ENCODE measurements around the gene PRRG2. TPM values are rescaled to one million over a fixed set of nuclear protein-coding genes. Genes with fewer than 3 reads are reported as not detected.
"Not testable (repeated sequence)": the region's sequence is repeated elsewhere in the genome, so short reads cannot be mapped to it uniquely, and the experiment has no call there.

The PRRG2 gene
- total RNA-seq, 1 donor from 2014 or later: 8.5 TPM

- DNase-seq (ENCODE audit: low spot score) (no peak), ATAC-seq (no peak)
Measured at GRCh38 chr19:49599378-49600295, 18.5 kb downstream of the PRRG2 start.

GRCh38 chr19:49601482-49602038 is 20.4 kb downstream of the PRRG2 start:
- ATAC-seq: no peak

GRCh38 chr19:49602806-49603205 is 21.7 kb downstream of the PRRG2 start:
- ATAC-seq: no peak
- DNase-seq (ENCODE audit: low spot score): no peak

More at GRCh38 chr19:49601482-49602038, 20.4 kb downstream of the PRRG2 start:
- DNase-seq (ENCODE audit: low spot score): no peak

- ATAC-seq: peak; percentile 33
- no peak for DNase-seq (ENCODE audit: low spot score)
Measured at GRCh38 chr19:49605605-49606004, 24.5 kb downstream of the PRRG2 start.

- no peak for DNase-seq (ENCODE audit: low spot score)
- no peak for ATAC-seq
Measured at GRCh38 chr19:49609499-49610092, 28.5 kb downstream of the PRRG2 start.

- no peak for DNase-seq (ENCODE audit: low spot score)
- ATAC-seq: no peak
Measured at GRCh38 chr19:49613374-49613773, 32.3 kb downstream of the PRRG2 start.

- no peak for DNase-seq (ENCODE audit: low spot score)
- ATAC-seq: no peak
Measured at GRCh38 chr19:49614096-49614833, 33.1 kb downstream of the PRRG2 start.

GRCh38 chr19:49615861-49616260 is 34.7 kb downstream of the PRRG2 start:
- no peak for ATAC-seq
- no peak for DNase-seq (ENCODE audit: low spot score)

GRCh38 chr19:49616532-49616931 is 35.4 kb downstream of the PRRG2 start:
- DNase-seq (ENCODE audit: low spot score) (no peak), ATAC-seq (no peak)

GRCh38 chr19:49616945-49617344 is 35.8 kb downstream of the PRRG2 start:
- no peak for ATAC-seq

GRCh38 chr19:49617860-49618259 is 36.7 kb downstream of the PRRG2 start:
- not testable (repeated sequence) for DNase-seq (ENCODE audit: low spot score)

More at GRCh38 chr19:49616945-49617344, 35.8 kb downstream of the PRRG2 start:
- no peak for DNase-seq (ENCODE audit: low spot score)

GRCh38 chr19:49624967-49625910 is 44.1 kb downstream of the PRRG2 start:
- DNase-seq (ENCODE audit: low spot score) (no peak), ATAC-seq (peak; percentile 30)

More at GRCh38 chr19:49617860-49618259, 36.7 kb downstream of the PRRG2 start:
- ATAC-seq: not testable (repeated sequence)

GRCh38 chr19:49626226-49626625 is 45.1 kb downstream of the PRRG2 start:
- ATAC-seq (no peak), DNase-seq (ENCODE audit: low spot score) (no peak)

- DNase-seq (ENCODE audit: low spot score) (no peak), ATAC-seq (no peak)
Measured at GRCh38 chr19:49629659-49630058, 48.5 kb downstream of the PRRG2 start.

- peak; percentile 46 for ATAC-seq
- DNase-seq (ENCODE audit: low spot score): no peak
Measured at GRCh38 chr19:49631014-49631588, 50.0 kb downstream of the PRRG2 start.

- ATAC-seq (no peak), DNase-seq (ENCODE audit: low spot score) (no peak)
Measured at GRCh38 chr19:49631610-49632192, 50.6 kb downstream of the PRRG2 start.

- no peak for DNase-seq (ENCODE audit: low spot score)
- no peak for ATAC-seq
Measured at GRCh38 chr19:49632576-49632975, 51.5 kb downstream of the PRRG2 start.

GRCh38 chr19:49633273-49633672 is 52.2 kb downstream of the PRRG2 start:
- ATAC-seq; DNase-seq (ENCODE audit: low spot score): not testable (repeated sequence)
